GM19099 (cell line): ENCODE results near the gene EML6.

ENCODE experiments used
- POLR2A ChIP-seq: IDR thresholded peaks from 3 replicates; pipeline ENCODE4 v1.6.1; 2011; ENCODE audit warnings: low read depth; ENCODE audit not compliant: insufficient read length; ENCODE audit errors: extremely low read depth

EML6 gene

GRCh38 chr2:54863660-54864059, 140.2 kb downstream of the EML6 start:
- no peak for TF ChIP-seq POLR2A

- no peak for TF ChIP-seq POLR2A
Measured at GRCh38 chr2:54864096-54864495, 140.6 kb downstream of the EML6 start.

- TF ChIP-seq POLR2A = no peak
Measured at GRCh38 chr2:54864727-54865126, 141.3 kb downstream of the EML6 start.

GRCh38 chr2:54866179-54866578, 142.7 kb downstream of the EML6 start:
- no peak for TF ChIP-seq POLR2A

GRCh38 chr2:54866868-54867267, 143.4 kb downstream of the EML6 start:
- no peak for TF ChIP-seq POLR2A

- TF ChIP-seq POLR2A = no peak
Measured at GRCh38 chr2:54867457-54867856, 144.0 kb downstream of the EML6 start.

GRCh38 chr2:54871457-54872107, 148.1 kb downstream of the EML6 start:
- no peak for TF ChIP-seq POLR2A

- no peak for TF ChIP-seq POLR2A
Measured at GRCh38 chr2:54872780-54873179, 149.3 kb downstream of the EML6 start.

- TF ChIP-seq POLR2A = no peak
Measured at GRCh38 chr2:54876764-54877163, 153.3 kb downstream of the EML6 start.

GRCh38 chr2:54878182-54878581, 154.7 kb downstream of the EML6 start:
- no peak for TF ChIP-seq POLR2A

- TF ChIP-seq POLR2A = no peak
Measured at GRCh38 chr2:54879032-54879431, 155.6 kb downstream of the EML6 start.

GRCh38 chr2:54879598-54880332, 156.3 kb downstream of the EML6 start:
- TF ChIP-seq POLR2A = no peak

GRCh38 chr2:54880428-54880827, 157.0 kb downstream of the EML6 start:
- no peak for TF ChIP-seq POLR2A

GRCh38 chr2:54881759-54882158, 158.3 kb downstream of the EML6 start:
- TF ChIP-seq POLR2A = no peak

GRCh38 chr2:54885891-54886290, 162.4 kb downstream of the EML6 start:
- TF ChIP-seq POLR2A = no peak

GRCh38 chr2:54887850-54888545, 164.5 kb downstream of the EML6 start:
- no peak for TF ChIP-seq POLR2A
